HUDEP-2 (cell line): ENCODE measurements around the gene NFKBIL1.

Experiments used
- DNase-seq, 76 experiments: peaks; one replicate each; lab custom pipeline; 2025; ENCODE audit not compliant: unreplicated experiment in 76 of 76; lab: John Stamatoyannopoulos, UW

Gene NFKBIL1

GRCh38 chr6:31559606-31559957, 12.2 kb downstream of the NFKBIL1 start:
- no peak for DNase-seq

DNA sequence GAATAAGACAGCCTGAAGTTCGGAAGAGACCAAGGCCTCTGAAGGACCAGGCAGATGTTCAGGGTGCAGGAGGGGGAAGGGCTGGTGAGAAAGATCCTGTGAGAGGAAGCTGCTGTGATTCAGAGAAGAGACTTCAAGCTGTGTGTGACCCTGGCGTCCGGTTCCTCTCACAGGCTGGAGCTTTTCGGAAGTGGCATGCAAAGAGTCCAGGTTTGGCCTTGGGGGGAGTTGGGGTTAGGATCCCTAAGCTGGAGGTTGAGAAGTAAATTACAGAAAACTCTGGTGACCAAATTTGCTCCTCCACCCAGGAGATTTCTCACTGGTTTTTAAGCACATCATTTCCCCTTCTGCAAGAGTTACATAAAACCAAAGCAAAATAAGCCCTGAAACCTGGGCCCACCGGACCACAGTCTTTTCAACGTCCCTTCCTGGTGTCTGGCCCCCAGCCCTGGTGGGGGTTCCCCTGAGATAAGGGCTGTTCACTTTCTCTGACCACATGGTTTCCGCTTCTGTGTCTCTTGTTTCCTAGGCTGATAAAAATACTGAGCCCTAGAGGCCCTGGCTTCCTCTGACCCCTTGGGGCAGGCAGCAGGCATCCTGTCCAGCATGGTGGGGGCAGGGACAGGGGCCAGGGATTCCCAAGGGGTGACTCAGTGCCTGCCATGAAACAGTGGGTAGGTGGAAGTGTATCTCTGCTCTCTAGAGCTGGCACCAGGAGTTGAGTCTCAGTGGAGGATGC, 12.7 kb downstream of the NFKBIL1 start:
- no peak for DNase-seq

GRCh38 chr6:31560697-31561058, 13.3 kb downstream of the NFKBIL1 start:
- no peak for DNase-seq

DNA sequence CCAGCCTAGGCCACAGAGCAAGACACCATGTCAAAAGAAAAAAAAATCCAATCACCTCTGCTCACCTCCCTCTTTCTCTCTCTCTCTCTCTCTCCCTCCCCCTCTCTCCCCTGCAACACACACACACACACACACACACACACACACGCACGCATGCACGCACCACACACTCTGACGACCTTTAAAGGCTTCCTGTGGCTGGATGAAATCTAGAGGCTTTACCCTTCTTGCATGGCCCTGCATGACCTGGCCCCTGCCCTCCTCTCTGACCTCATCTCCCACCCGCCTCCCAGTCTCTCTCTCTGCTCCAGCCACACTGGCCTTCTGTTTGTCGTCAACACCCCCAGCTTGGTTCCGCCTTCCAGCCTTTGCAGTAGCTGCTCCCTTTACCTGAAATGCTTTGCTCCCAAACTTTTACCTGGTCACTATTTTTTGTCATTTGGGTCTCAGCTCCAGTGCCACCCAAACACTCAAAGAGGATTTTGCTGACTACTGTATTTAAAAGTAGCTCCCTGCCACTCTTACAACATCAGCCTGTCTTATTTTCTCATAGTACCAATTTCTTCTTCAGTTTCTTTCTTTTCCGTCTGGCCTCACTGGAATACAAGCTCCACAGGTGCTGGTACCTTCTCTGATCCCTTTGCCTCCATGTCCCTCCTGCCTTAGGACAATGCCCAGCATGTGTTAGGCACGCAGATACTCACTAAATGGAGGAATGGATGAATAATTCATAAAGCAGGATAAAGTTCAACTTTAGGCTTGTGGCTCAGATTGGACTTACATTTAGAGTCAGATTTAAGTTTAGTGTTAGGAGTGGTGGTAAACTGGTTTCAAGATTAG, 20.3 kb downstream of the NFKBIL1 start:
- no peak for DNase-seq

- no peak for DNase-seq
Observed at GRCh38 chr6:31568537-31568961, 21.1 kb downstream of the NFKBIL1 start.

DNA sequence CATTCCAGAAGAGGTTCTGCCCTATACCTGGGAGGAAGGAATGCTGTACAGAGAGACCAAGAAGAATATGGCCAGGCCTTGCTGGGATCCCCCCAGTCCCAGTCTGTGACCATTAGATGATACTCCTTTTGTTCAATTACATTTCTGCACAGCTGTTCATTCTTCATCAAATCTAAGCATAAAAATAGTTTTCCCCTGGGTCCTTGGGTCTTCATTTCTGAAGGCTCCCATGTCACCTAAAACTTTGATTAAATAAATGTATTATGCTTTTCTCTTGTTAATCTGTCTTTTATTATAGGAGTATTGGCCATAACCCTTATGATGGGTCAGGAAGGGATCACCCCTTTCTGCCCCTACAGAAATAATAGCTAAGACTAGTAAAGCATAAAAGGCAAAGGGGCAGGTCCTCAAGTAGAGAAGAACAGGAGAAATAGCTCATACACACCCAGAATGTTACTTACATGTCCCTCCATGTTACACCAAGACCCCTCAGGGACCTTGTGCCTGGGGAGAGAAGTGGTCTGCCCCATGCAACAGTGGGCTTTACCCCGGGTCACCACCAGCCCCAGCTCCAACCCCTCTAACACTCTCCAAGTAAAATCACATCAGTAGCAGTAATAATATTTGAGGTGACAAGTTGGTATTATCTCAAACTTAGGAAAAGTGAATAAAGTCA, 22.6 kb downstream of the NFKBIL1 start:
- no peak for DNase-seq

GRCh38 chr6:31572041-31572911, 24.9 kb downstream of the NFKBIL1 start, which contains the start of gene LTA:
LTA (plus strand) TSS chr6:31572289; CDS start chr6:31572743, 454 bp downstream.
- no peak for DNase-seq

GRCh38 chr6:31573239-31574105, 26.1 kb downstream of the NFKBIL1 start:
- DNase-seq: no peak

DNA sequence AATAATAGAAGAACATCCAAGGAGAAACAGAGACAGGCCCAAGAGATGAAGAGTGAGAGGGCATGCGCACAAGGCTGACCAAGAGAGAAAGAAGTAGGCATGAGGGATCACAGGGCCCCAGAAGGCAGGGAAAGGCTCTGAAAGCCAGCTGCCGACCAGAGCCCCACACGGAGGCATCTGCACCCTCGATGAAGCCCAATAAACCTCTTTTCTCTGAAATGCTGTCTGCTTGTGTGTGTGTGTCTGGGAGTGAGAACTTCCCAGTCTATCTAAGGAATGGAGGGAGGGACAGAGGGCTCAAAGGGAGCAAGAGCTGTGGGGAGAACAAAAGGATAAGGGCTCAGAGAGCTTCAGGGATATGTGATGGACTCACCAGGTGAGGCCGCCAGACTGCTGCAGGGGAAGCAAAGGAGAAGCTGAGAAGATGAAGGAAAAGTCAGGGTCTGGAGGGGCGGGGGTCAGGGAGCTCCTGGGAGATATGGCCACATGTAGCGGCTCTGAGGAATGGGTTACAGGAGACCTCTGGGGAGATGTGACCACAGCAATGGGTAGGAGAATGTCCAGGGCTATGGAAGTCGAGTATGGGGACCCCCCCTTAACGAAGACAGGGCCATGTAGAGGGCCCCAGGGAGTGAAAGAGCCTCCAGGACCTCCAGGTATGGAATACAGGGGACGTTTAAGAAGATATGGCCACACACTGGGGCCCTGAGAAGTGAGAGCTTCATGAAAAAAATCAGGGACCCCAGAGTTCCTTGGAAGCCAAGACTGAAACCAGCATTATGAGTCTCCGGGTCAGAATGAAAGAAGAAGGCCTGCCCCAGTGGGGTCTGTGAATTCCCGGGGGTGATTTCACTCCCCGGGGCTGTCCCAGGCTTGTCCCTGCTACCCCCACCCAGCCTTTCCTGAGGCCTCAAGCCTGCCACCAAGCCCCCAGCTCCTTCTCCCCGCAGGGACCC, 27.0 kb downstream of the NFKBIL1 start:
- DNase-seq: no peak

- no peak for DNase-seq
Observed at GRCh38 chr6:31575335-31575901, 28.0 kb downstream of the NFKBIL1 start, which contains the start of gene TNF. TNF (plus strand) TSS chr6:31575565; CDS start chr6:31575742, 177 bp downstream.

GRCh38 chr6:31575952-31576685, 28.7 kb downstream of the NFKBIL1 start:
- no peak for DNase-seq

DNA sequence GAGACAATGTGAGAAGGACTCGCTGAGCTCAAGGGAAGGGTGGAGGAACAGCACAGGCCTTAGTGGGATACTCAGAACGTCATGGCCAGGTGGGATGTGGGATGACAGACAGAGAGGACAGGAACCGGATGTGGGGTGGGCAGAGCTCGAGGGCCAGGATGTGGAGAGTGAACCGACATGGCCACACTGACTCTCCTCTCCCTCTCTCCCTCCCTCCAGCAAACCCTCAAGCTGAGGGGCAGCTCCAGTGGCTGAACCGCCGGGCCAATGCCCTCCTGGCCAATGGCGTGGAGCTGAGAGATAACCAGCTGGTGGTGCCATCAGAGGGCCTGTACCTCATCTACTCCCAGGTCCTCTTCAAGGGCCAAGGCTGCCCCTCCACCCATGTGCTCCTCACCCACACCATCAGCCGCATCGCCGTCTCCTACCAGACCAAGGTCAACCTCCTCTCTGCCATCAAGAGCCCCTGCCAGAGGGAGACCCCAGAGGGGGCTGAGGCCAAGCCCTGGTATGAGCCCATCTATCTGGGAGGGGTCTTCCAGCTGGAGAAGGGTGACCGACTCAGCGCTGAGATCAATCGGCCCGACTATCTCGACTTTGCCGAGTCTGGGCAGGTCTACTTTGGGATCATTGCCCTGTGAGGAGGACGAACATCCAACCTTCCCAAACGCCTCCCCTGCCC, 29.6 kb downstream of the NFKBIL1 start:
- DNase-seq: no peak

- no peak for DNase-seq
Observed at GRCh38 chr6:31577579-31577966, 30.2 kb downstream of the NFKBIL1 start.

DNA sequence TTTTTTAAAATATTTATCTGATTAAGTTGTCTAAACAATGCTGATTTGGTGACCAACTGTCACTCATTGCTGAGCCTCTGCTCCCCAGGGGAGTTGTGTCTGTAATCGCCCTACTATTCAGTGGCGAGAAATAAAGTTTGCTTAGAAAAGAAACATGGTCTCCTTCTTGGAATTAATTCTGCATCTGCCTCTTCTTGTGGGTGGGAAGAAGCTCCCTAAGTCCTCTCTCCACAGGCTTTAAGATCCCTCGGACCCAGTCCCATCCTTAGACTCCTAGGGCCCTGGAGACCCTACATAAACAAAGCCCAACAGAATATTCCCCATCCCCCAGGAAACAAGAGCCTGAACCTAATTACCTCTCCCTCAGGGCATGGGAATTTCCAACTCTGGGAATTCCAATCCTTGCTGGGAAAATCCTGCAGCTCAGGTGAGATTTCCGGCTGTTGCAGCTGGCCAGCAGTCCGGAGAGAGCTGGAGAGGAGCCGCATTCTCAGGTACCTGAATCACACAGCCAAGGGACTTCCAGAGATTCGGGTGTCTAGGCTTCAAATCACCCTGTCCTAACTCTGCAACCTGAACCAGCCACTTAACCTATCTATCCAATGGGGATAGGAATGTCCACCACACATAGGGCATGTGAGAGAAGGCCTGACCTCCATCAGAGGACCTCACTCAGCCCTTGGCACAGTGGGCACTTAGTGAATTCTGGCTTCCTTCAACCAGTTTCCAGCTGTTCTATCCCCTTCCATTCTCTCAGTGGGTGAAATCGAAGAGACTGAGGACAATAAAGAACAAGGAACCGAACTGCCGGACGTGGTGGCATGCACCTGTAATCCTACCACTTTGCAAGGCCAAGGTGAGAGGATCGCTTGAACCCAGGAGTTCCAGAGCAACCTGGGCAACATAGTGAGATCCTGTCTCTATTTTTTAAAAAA, 31.0 kb downstream of the NFKBIL1 start:
- DNase-seq: no peak

DNA sequence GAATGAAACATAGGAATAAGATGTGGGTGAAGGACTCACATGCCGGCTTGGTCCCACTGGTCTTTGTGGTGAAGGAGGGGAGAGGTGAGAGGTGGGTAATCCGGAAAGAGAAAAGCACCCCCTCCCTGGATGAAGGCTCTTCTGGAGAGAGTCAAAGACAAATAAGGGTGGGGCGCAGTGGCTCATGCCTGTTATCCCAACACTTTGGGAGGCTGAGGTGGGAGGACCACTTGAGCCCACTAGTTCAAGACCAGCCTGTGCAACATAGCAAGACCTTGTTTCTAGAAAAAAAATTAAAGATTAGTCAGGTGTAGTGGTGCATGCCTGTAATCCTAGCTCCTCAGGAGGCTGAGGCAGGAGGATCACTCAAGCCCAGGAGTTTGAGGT, 31.7 kb downstream of the NFKBIL1 start:
- no peak for DNase-seq
